PC-9 (cell line): ENCODE data around the gene REG3G. TPM values are rescaled to one million over a fixed set of nuclear protein-coding genes. Genes with fewer than 3 reads are reported as not detected.

ENCODE experiments used
- BruUV-seq: library from RNA; stranded (reverse); fragments of 400-500 nt; replicated peaks from 2 replicates; lab custom pipeline; 2021; lab: Mats Ljungman, UMichigan
- CTCF ChIA-PET: fragments of 300-600 bp; sonication (Branson Sonifier 250); formaldehyde crosslinking; loops from one replicate; lab custom pipeline; 2022; ENCODE audit warnings: antibody characterized with exemption; lab: Charles Lee
- POLR2A ChIA-PET: fragments of 300-600 bp; sonication (Branson Sonifier 250); formaldehyde crosslinking; loops from one replicate; lab custom pipeline; 2022; ENCODE audit warnings: antibody characterized with exemption; ENCODE audit not compliant: unreplicated experiment; lab: Charles Lee
- DNase-seq, 2 experiments: peaks; one replicate each; pipeline versions ENCODE4 v3.0.0 to v3.0.0-alpha.2; 2015 to 2022; ENCODE audit warnings: mixed read lengths in 1 of 2
- H2AFZ ChIP-seq: fragments of 200-600 bp; sonication (generic); 2 replicates; pipeline ENCODE4 v1.8.1; 2017; ENCODE audit warnings: antibody characterized with exemption
- H3F3A ChIP-seq: fragments of 200-600 bp; sonication (generic); 2 replicates; pipeline ENCODE4 v1.8.1; 2017; ENCODE audit warnings: antibody characterized with exemption, mild to moderate bottlenecking, low read depth; ENCODE audit not compliant: insufficient read depth
- H3K27ac ChIP-seq: fragments of 200-600 bp; sonication (generic); 2 replicates; pipeline ENCODE4 v1.6.1; 2016; ENCODE audit warnings: mixed run types
- H3K27me3 ChIP-seq: fragments of 200-600 bp; sonication (generic); 2 replicates; pipeline ENCODE4 v1.6.1; 2016; ENCODE audit warnings: low read depth, mixed run types; ENCODE audit not compliant: insufficient read depth
- H3K36me3 ChIP-seq: fragments of 200-600 bp; sonication (generic); 2 replicates; pipeline ENCODE4 v1.6.1; 2016; ENCODE audit warnings: low read depth, mixed run types
- H3K4me1 ChIP-seq: fragments of 200-600 bp; sonication (generic); replicated peaks from 2 replicates; pipeline ENCODE4 v1.6.1; 2016; ENCODE audit warnings: mixed run types; ENCODE audit not compliant: insufficient read depth
- H3K4me2 ChIP-seq: fragments of 200-600 bp; sonication (generic); 2 replicates; pipeline ENCODE4 v1.6.1; 2017; ENCODE audit warnings: mixed run types
- H3K4me3 ChIP-seq: fragments of 200-600 bp; sonication (generic); 2 replicates; pipeline ENCODE4 v1.6.1; 2016; ENCODE audit warnings: mixed run types
- H3K79me2 ChIP-seq: fragments of 200-600 bp; sonication (generic); 2 replicates; pipeline ENCODE4 v1.6.1; 2017; ENCODE audit warnings: low read depth, mixed run types
- H3K9me2 ChIP-seq: fragments of 200-600 bp; sonication (generic); 2 replicates; pipeline ENCODE4 v1.8.1; 2017; ENCODE audit warnings: mild to moderate bottlenecking; ENCODE audit not compliant: insufficient read depth
- H3K9me3 ChIP-seq: fragments of 200-600 bp; sonication (generic); 2 replicates; pipeline ENCODE4 v1.8.1; 2016; ENCODE audit warnings: low read depth; ENCODE audit not compliant: insufficient read depth
- H4K20me1 ChIP-seq: fragments of 200-600 bp; sonication (generic); 2 replicates; pipeline ENCODE4 v1.8.1; 2017; ENCODE audit not compliant: insufficient read depth
- EZH2 ChIP-seq: fragments of 200-600 bp; sonication (generic); IDR thresholded peaks from 2 replicates; pipeline ENCODE4 v1.8.0; 2017; ENCODE audit warnings: antibody characterized with exemption, low read depth
- intact Hi-C: fragments of 100-400 bp; cut with micrococcal nuclease; formaldehyde crosslinking; loops from one replicate; pipeline ENCODE4 v1.10.0; 2022; ENCODE audit not compliant: unreplicated experiment
- total RNA-seq: library from RNA; stranded (reverse); gene quantifications from 2 replicates; pipeline ENCODE4 v1.2.3, GENCODE V29; 2021
- TF ChIP-seq, protein P1 (sequence below): fragments of 200-600 bp; sonication (generic); conservative IDR thresholded peaks from 2 replicates; pipeline ENCODE4 v1.6.1; 2017; ENCODE audit warnings: mixed run types, antibody characterized with exemption, mild to moderate bottlenecking, moderate library complexity

The REG3G gene
- total RNA-seq, 1 experiment from 2014 or later: not detected

GRCh38 chr2:79016342-79016741 is 9.2 kb upstream of the REG3G start:
- H3K9me3 ChIP-seq: no peaks in the 10 kb centered on the region
- CTCF ChIA-PET: no interaction called here
- intact Hi-C loops: no loop called here
- no TSS peak for BruUV-seq
- DNase-seq: no peak
- no peaks in the 10 kb centered on the region for H4K20me1 ChIP-seq
- TF ChIP-seq, protein P1, sequence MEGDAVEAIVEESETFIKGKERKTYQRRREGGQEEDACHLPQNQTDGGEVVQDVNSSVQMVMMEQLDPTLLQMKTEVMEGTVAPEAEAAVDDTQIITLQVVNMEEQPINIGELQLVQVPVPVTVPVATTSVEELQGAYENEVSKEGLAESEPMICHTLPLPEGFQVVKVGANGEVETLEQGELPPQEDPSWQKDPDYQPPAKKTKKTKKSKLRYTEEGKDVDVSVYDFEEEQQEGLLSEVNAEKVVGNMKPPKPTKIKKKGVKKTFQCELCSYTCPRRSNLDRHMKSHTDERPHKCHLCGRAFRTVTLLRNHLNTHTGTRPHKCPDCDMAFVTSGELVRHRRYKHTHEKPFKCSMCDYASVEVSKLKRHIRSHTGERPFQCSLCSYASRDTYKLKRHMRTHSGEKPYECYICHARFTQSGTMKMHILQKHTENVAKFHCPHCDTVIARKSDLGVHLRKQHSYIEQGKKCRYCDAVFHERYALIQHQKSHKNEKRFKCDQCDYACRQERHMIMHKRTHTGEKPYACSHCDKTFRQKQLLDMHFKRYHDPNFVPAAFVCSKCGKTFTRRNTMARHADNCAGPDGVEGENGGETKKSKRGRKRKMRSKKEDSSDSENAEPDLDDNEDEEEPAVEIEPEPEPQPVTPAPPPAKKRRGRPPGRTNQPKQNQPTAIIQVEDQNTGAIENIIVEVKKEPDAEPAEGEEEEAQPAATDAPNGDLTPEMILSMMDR: no peak
- TF ChIP-seq EZH2: no peak
- H2AFZ ChIP-seq: no peak overlapping the region
- H3K79me2 ChIP-seq: no peaks in the 10 kb centered on the region
- H3K9me2 ChIP-seq: no peaks in the 10 kb centered on the region
- no peaks in the 10 kb centered on the region for H3K4me1 ChIP-seq
- H3K27me3 ChIP-seq: peaks cover 3% of the 10 kb centered on the region
- no peak overlapping the region for H3K4me2 ChIP-seq
- POLR2A ChIA-PET: no interaction called here
- no peak overlapping the region for H3K4me3 ChIP-seq
- H3K36me3 ChIP-seq: no peaks in the 10 kb centered on the region
- H3F3A ChIP-seq: no peaks in the 10 kb centered on the region
- H3K27ac ChIP-seq: no peak overlapping the region

DNA sequence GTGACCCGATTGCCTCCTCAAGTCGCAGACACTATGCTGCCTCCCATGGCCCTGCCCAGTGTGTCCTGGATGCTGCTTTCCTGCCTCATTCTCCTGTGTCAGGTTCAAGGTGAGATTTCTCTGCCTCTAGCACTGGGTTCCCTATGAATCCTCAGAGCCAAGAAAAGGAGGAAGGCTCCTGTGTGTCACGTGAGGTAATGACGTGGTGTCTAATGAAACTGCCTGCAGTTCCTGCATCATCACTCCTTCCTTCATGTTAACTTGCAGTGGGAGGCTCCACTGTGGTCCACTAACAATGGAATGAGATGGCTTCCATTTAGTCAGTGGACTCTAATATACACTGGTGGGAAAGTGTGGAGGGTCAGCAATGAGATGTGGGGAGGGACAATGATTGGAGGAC is 559 bp downstream of the REG3G start:
- H3F3A ChIP-seq: no peaks in the 10 kb centered on the region
- TF ChIP-seq EZH2: no peak
- TF ChIP-seq, protein P1: no peak
- no peaks in the 10 kb centered on the region for H4K20me1 ChIP-seq
- no peak overlapping the region for H3K4me2 ChIP-seq
- BruUV-seq: no TSS peak
- H3K4me1 ChIP-seq: no peaks in the 10 kb centered on the region
- peaks cover 8% of the 10 kb centered on the region; the same call in 1 of the 2 replicates for H3K27me3 ChIP-seq
- intact Hi-C loops: no loop called here
- H3K4me3 ChIP-seq: no peak overlapping the region
- H2AFZ ChIP-seq: no peak overlapping the region
- ChIA-PET POLR2A (no interaction called here), CTCF (no interaction called here)
- H3K9me2 ChIP-seq: no peaks in the 10 kb centered on the region
- DNase-seq: no peak
- H3K79me2 ChIP-seq: no peaks in the 10 kb centered on the region
- H3K27ac ChIP-seq: no peak overlapping the region
- no peaks in the 10 kb centered on the region for H3K36me3 ChIP-seq
- H3K9me3 ChIP-seq: no peaks in the 10 kb centered on the region

DNA sequence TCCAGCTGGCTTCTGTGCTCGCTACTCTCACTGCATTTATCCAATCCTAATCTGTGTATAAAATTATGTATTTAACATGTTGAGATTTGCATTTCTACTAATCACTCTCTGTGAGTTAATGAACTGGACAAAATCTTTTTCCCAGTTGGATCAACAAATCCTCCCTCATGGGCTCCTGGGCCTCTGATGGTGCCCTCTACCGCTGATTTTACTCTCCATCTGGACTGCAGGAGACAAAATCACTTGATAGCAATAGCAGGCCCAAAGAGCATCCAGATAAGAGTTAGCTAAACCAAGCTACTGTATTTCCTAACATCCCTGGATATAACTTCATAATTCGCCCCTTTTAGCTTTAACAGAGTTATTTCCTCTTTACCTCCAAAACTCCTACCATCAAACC is 14.4 kb downstream of the REG3G start:
- DNase-seq: no peak
- no peak for TF ChIP-seq EZH2
- TF ChIP-seq, protein P1: no peak
- no TSS peak for BruUV-seq

More for the DNA sequence above, 14.4 kb downstream of the REG3G start:
- no peak overlapping the region for H3K27ac ChIP-seq
- no peaks in the 10 kb centered on the region for H3K36me3 ChIP-seq
- no peaks in the 10 kb centered on the region for H3K9me3 ChIP-seq
- H3K9me2 ChIP-seq: no peaks in the 10 kb centered on the region
- no peaks in the 10 kb centered on the region for H3K4me1 ChIP-seq
- H3K27me3 ChIP-seq: no peaks in the 10 kb centered on the region
- H3K79me2 ChIP-seq: no peaks in the 10 kb centered on the region
- H4K20me1 ChIP-seq: no peaks in the 10 kb centered on the region
- no peaks in the 10 kb centered on the region for H3F3A ChIP-seq
- CTCF ChIA-PET: no interaction called here
- H3K4me2 ChIP-seq: no peak overlapping the region
- intact Hi-C loops: loop anchor here (2.0 kb wide), 1 partner anchor 179 kb away; no protein-coding TSS in a partner anchor
- POLR2A ChIA-PET: no interaction called here
- no peak overlapping the region for H3K4me3 ChIP-seq
- H2AFZ ChIP-seq: no peak overlapping the region
